H1 (cell line): Measurements from ENCODE around the gene LLPH. TPM values are rescaled to one million over a fixed set of nuclear protein-coding genes. Genes with fewer than 3 reads are reported as not detected.

Experiments used
- CTCF ChIA-PET: fragments of 300-600 bp; sonication (Branson Sonifier 250); formaldehyde crosslinking; loops from one replicate; lab custom pipeline; 2021; ENCODE audit not compliant: partially characterized antibody; lab: Charles Lee
- POLR2A ChIA-PET: fragments of 300-600 bp; sonication (Branson Sonifier 250); formaldehyde crosslinking; loops from one replicate; lab custom pipeline; 2021; ENCODE audit warnings: inconsistent platforms; ENCODE audit not compliant: partially characterized antibody; lab: Charles Lee
- DNase-seq, 2 experiments: peaks; one replicate each; pipeline versions ENCODE4 v3.0.0 to v3.0.0-alpha.2; 2010 to 2022; ENCODE audit warnings: low spot score in 2 of 2, low read depth in 1 of 2, mixed read lengths in 1 of 2
- FAIRE-seq: peaks from 2 replicates; lab custom pipeline; 2011; peaks lifted over from hg19 to GRCh38; lab: Jason Lieb, UNC
- H2AFZ ChIP-seq: 2 replicates; pipeline ENCODE4 v1.8.1; 2012; ENCODE audit warnings: low read length, inconsistent platforms
- H2AK5ac ChIP-seq: 2 replicates; pipeline ENCODE4 v1.6.1; 2013; ENCODE audit warnings: low read depth, low read length
- H2BK120ac ChIP-seq: replicated peaks from 2 replicates; pipeline ENCODE3; 2013; ENCODE audit warnings: low read depth, low read length, inconsistent platforms
- H2BK12ac ChIP-seq: 2 replicates; pipeline ENCODE4 v1.6.1; 2013; ENCODE audit warnings: low read depth, low read length
- H2BK15ac ChIP-seq: 2 replicates; pipeline ENCODE4 v1.6.1; 2013; ENCODE audit warnings: low read length
- H2BK20ac ChIP-seq: 2 replicates; pipeline ENCODE4 v1.6.1; 2013; ENCODE audit warnings: low read length
- H2BK5ac ChIP-seq: 2 replicates; pipeline ENCODE4 v1.6.1; 2013; ENCODE audit warnings: low read depth, low read length
- H3K14ac ChIP-seq: 2 replicates; pipeline ENCODE4 v1.6.1; 2013; ENCODE audit warnings: inconsistent platforms; ENCODE audit not compliant: insufficient read length
- H3K18ac ChIP-seq: 2 replicates; pipeline ENCODE4 v1.6.1; 2013; ENCODE audit warnings: low read length; ENCODE audit errors: extremely low read depth
- H3K23ac ChIP-seq: 2 replicates; pipeline ENCODE4 v1.6.1; 2013; ENCODE audit warnings: inconsistent platforms; ENCODE audit not compliant: insufficient read length
- H3K23me2 ChIP-seq: 2 replicates; pipeline ENCODE4 v1.6.1; 2013; ENCODE audit warnings: low read depth, low read length
- H3K27ac ChIP-seq: 2 replicates; pipeline ENCODE4 v1.6.1; 2011; ENCODE audit warnings: low read depth, low read length, inconsistent platforms
- H3K27me3 ChIP-seq, 4 experiments: replicated peaks in 1 of 4; 1 replicate in 1 of 4; 2 replicates in 3 of 4; pipeline versions ENCODE4 v1.6.1 to v1.8.1; 2011 to 2013; ENCODE audit warnings: low read length in 3 of 4, mild to moderate bottlenecking in 3 of 4, inconsistent platforms in 2 of 4, mixed read lengths in 2 of 4, moderate library complexity in 1 of 4; ENCODE audit not compliant: control insufficient read depth in 3 of 4, insufficient read depth in 3 of 4; ENCODE audit errors: extremely low read depth in 1 of 4
- H3K36me3 ChIP-seq, 4 experiments: 2 replicates each; pipeline versions ENCODE4 v1.6.1 to v1.8.1; 2011 to 2013; ENCODE audit warnings: mild to moderate bottlenecking in 4 of 4, low read length in 3 of 4, moderate library complexity in 2 of 4, control low read depth in 1 of 4, inconsistent platforms in 1 of 4; ENCODE audit not compliant: insufficient read depth in 4 of 4, control insufficient read depth in 2 of 4
- H3K4ac ChIP-seq: replicated peaks from 2 replicates; pipeline ENCODE3; 2013; ENCODE audit warnings: low read length, low read depth, mixed read lengths, inconsistent platforms; ENCODE audit not compliant: insufficient read length
- H3K4me1 ChIP-seq, 4 experiments: replicated peaks in 1 of 4; 1 replicate in 1 of 4; 2 replicates in 3 of 4; pipeline versions ENCODE4 v1.6.1 to v1.8.1; 2011 to 2013; ENCODE audit warnings: low read length in 3 of 4, inconsistent platforms in 2 of 4, mixed read lengths in 1 of 4; ENCODE audit not compliant: insufficient read depth in 4 of 4, control insufficient read depth in 3 of 4
- H3K4me2 ChIP-seq, 2 experiments: 2 replicates each; pipeline versions ENCODE4 v1.6.1 to v1.8.1; 2011 to 2013; ENCODE audit warnings: low read depth in 2 of 2, low read length in 2 of 2, control low read depth in 1 of 2, inconsistent platforms in 1 of 2, mild to moderate bottlenecking in 1 of 2; ENCODE audit not compliant: insufficient read depth in 1 of 2
- H3K4me3 ChIP-seq, 4 experiments: fragments of 200-600, 300-600 bp in 1 of 4; sonication (generic), shearing (Covaris generic), sonication (Bioruptor Twin) in 1 of 4; 2 replicates each; pipeline versions ENCODE4 v1.5.1 to v1.8.1; 2011 to 2016; ENCODE audit warnings: low read length in 4 of 4, low read depth in 3 of 4, control low read depth in 2 of 4, inconsistent platforms in 2 of 4, mild to moderate bottlenecking in 2 of 4, mixed read lengths in 1 of 4, moderate library complexity in 1 of 4; ENCODE audit not compliant: insufficient read depth in 2 of 4; ENCODE audit errors: extremely low read depth in 1 of 4
- H3K56ac ChIP-seq: replicated peaks from 2 replicates; pipeline ENCODE3; 2013; ENCODE audit warnings: low read depth, mild to moderate bottlenecking, mixed read lengths, low read length, inconsistent platforms; ENCODE audit not compliant: insufficient read length
- H3K79me1 ChIP-seq: 2 replicates; pipeline ENCODE4 v1.6.1; 2013; ENCODE audit warnings: low read depth, low read length, control low read depth
- H3K79me2 ChIP-seq, 2 experiments: 2 replicates each; pipeline versions ENCODE4 v1.6.1 to v1.8.1; 2012 to 2013; ENCODE audit warnings: low read length in 2 of 2, mild to moderate bottlenecking in 2 of 2, inconsistent platforms in 1 of 2; ENCODE audit not compliant: insufficient read depth in 2 of 2, control insufficient read depth in 1 of 2
- H3K9ac ChIP-seq, 4 experiments: replicated peaks in 1 of 4; 1 replicate in 1 of 4; 2 replicates in 3 of 4; pipeline versions ENCODE4 v1.6.1 to v1.8.1; 2011 to 2013; ENCODE audit warnings: low read depth in 3 of 4, low read length in 3 of 4, control low read depth in 2 of 4, mild to moderate bottlenecking in 2 of 4, moderate library complexity in 2 of 4, inconsistent platforms in 1 of 4; ENCODE audit errors: extremely low read depth in 1 of 4
- H3K9me3 ChIP-seq, 2 experiments: 2 replicates each; pipeline versions ENCODE4 v1.6.1 to v1.8.1; 2012 to 2013; ENCODE audit warnings: mild to moderate bottlenecking in 2 of 2, moderate library complexity in 2 of 2, control low read depth in 1 of 2, inconsistent platforms in 1 of 2, low read depth in 1 of 2, low read length in 1 of 2, mixed read lengths in 1 of 2; ENCODE audit not compliant: insufficient read depth in 2 of 2
- H4K20me1 ChIP-seq, 2 experiments: replicated peaks in 1 of 2; 2 replicates each; pipeline versions ENCODE3 to v1.8.1; 2011 to 2013; ENCODE audit warnings: inconsistent platforms in 2 of 2, low read length in 2 of 2, mild to moderate bottlenecking in 1 of 2; ENCODE audit not compliant: insufficient read depth in 2 of 2, control insufficient read depth in 1 of 2
- H4K5ac ChIP-seq: 2 replicates; pipeline ENCODE4 v1.6.1; 2013; ENCODE audit warnings: low read length, low read depth, mixed read lengths, inconsistent platforms; ENCODE audit not compliant: insufficient read length
- H4K8ac ChIP-seq: 2 replicates; pipeline ENCODE4 v1.8.0; 2013; ENCODE audit warnings: mild to moderate bottlenecking, moderate library complexity, low read length, inconsistent platforms; ENCODE audit not compliant: insufficient read depth; ENCODE audit errors: extremely low read depth
- H4K91ac ChIP-seq: replicated peaks from 2 replicates; pipeline ENCODE3; 2013; ENCODE audit warnings: low read length, mixed read lengths, inconsistent platforms; ENCODE audit not compliant: insufficient read length
- CREB1 ChIP-seq: IDR thresholded peaks from 2 replicates; pipeline ENCODE4 v1.6.1; 2012; ENCODE audit warnings: inconsistent platforms
- GABPA ChIP-seq: IDR thresholded peaks from 2 replicates; pipeline ENCODE4 v1.6.1; 2011; ENCODE audit warnings: mild to moderate bottlenecking, low read length, moderate library complexity, borderline replicate concordance; ENCODE audit not compliant: insufficient read depth
- KDM5A ChIP-seq: fragments of 200-600 bp; IDR thresholded peaks from 2 replicates; pipeline ENCODE4 v1.7.1; 2012; ENCODE audit warnings: mild to moderate bottlenecking, low read length, inconsistent platforms, mixed read lengths
- MAFK ChIP-seq: IDR thresholded peaks from 2 replicates; pipeline ENCODE4 v1.6.1; 2012; ENCODE audit warnings: low read depth, mild to moderate bottlenecking, improper control_type of control experiment, low read length
- NANOG ChIP-seq: IDR thresholded peaks from 2 replicates; pipeline ENCODE4 v1.6.1; 2011; ENCODE audit warnings: low read length, low read depth, mild to moderate bottlenecking, inconsistent platforms; ENCODE audit not compliant: insufficient read depth, poor library complexity, severe bottlenecking
- PHF8 ChIP-seq: fragments of 200-600 bp; sonication (generic); conservative IDR thresholded peaks from 2 replicates; pipeline ENCODE4 v1.7.1; 2012; ENCODE audit warnings: low read depth, mild to moderate bottlenecking, inconsistent platforms, low read length, moderate library complexity
- RAD21 ChIP-seq, 2 experiments: IDR thresholded peaks in 1 of 2; conservative IDR thresholded peaks in 1 of 2; 2 replicates each; pipeline ENCODE4 v1.6.1; 2011; ENCODE audit warnings: low read depth in 2 of 2, low read length in 2 of 2, improper control_type of control experiment in 1 of 2, inconsistent platforms in 1 of 2, mild to moderate bottlenecking in 1 of 2, moderate library complexity in 1 of 2
- RBBP5 ChIP-seq: IDR thresholded peaks from 2 replicates; pipeline ENCODE4 v1.7.1; 2012; ENCODE audit warnings: low read depth, mild to moderate bottlenecking, inconsistent platforms, low read length, moderate library complexity, borderline replicate concordance
- SIN3A ChIP-seq, 2 experiments: IDR thresholded peaks in 1 of 2; conservative IDR thresholded peaks in 1 of 2; 2 replicates each; pipeline ENCODE4 v1.6.1; 2011 to 2012; ENCODE audit warnings: low read length in 2 of 2, improper control_type of control experiment in 1 of 2, low read depth in 1 of 2, mild to moderate bottlenecking in 1 of 2
- TAF1 ChIP-seq: IDR thresholded peaks from 2 replicates; pipeline ENCODE4 v1.6.1; 2011; ENCODE audit warnings: mild to moderate bottlenecking, low read depth, low read length
- WGBS, 2 experiments: shearing (Covaris generic) in 1 of 2; methylation state at CpG; one replicate each; pipeline versions ENCODE4 v1.1.6 to v1.1.7; 2013 to 2015; ENCODE audit warnings: low lambda C conversion rate in 2 of 2, mixed read lengths in 2 of 2, inconsistent platforms in 1 of 2, low coverage in 1 of 2, missing lambda C conversion rate in 1 of 2; ENCODE audit not compliant: insufficient replicate concordance in 2 of 2, insufficient coverage in 1 of 2, insufficient read length in 1 of 2; ENCODE audit errors: extremely low coverage in 1 of 2, missing lambda C conversion rate in 1 of 2; 5-methylcytosine and 5-hydroxymethylcytosine counted together
- polyA plus RNA-seq, 7 experiments: library from polyadenylated mRNA; depleted of rRNA in 3 of 7; stranded (reverse) in 5 of 7; unstranded in 2 of 7; fragments of >200 nt in 5 of 7; fragments of 200-250 nt in 2 of 7; gene quantifications; 1 replicate in 5 of 7; 2 replicates in 1 of 7; 4 replicates in 1 of 7; pipeline versions ENCODE4 v1.2.1 to v1.2.3, GENCODE V29; 2011 to 2013; ENCODE audit warnings: missing spikeins in 2 of 7, mixed read lengths in 2 of 7
- total RNA-seq: library from RNA; stranded (reverse); fragmentation: NEBNext Ultra II Directional; extraction: Animal tissue kit (Norgen Biotek cat#: 25700); gene quantifications from 2 replicates; pipeline ENCODE4 v1.2.1, GENCODE V29; 2021
- TF ChIP-seq, protein P1 (sequence below): IDR thresholded peaks from 2 replicates; pipeline ENCODE4 v1.6.1; 2012; ENCODE audit warnings: inconsistent platforms

LLPH gene
- total and polyA plus RNA-seq, 2 of the 8 experiments (the other 6 are each of a cell fraction or from before 2014, with no cell fraction given): 2.3 to 31.3 TPM

DNA sequence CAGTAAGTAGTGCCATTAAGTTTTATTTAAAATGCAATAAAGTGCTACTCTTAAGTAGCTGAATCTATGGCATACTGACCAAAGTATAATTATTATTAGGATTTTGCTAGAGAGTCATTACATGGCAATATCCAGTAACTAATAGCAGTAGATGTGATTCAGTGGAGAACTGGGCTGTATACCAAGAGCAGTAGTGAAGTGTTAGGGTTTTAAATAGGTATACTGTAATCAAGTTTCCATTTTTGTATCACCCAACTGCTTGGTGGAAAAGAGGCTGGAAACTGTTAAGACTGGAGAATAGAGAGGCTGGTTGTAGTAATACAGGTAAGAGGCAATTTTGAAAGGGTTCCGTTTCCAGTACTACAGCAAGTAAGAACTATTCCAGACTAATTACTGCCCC, 13.3 kb upstream of the LLPH start:
- Histone ChIP-seq H2AK5ac (no peak overlapping the region), H3K4me1 (no peaks in the 10 kb centered on the region), H3K27me3 (no peaks in the 10 kb centered on the region), H3K56ac (no peak overlapping the region), H3K9ac (no peak overlapping the region), H3K23me2 (no peaks in the 10 kb centered on the region), H3K14ac (no peak overlapping the region), H4K8ac (no peak overlapping the region), H3K79me1 (no peaks in the 10 kb centered on the region), H2BK15ac (no peak overlapping the region), H3K36me3 (peaks cover 0 to 9% (median 6%) of the 10 kb centered on the region in 4 experiments; a peak in 4 of 8 replicates), H2BK20ac (no peak overlapping the region), H2BK5ac (no peak overlapping the region), H3K4me2 (no peak overlapping the region), H3K4ac (no peak overlapping the region), H3K23ac (no peak overlapping the region), H3K4me3 (no peak overlapping the region), H3K18ac (no peak overlapping the region), H4K5ac (no peak overlapping the region), H2BK120ac (no peak overlapping the region), H3K79me2 (no peaks in the 10 kb centered on the region), H4K20me1 (no peaks in the 10 kb centered on the region), H4K91ac (no peak overlapping the region), H2BK12ac (no peak overlapping the region), H3K27ac (no peak overlapping the region), H2AFZ (no peak overlapping the region), H3K9me3 (peaks cover 10 to 12% of the 10 kb centered on the region in 2 experiments; a peak in 3 of 4 replicates)
- POLR2A ChIA-PET: interaction anchor here (1.5 kb wide), 1 partner anchor 25 kb away, joined by 7 read pairs; the partner anchor contains the start of gene TMBIM4
- CTCF ChIA-PET: interaction anchor here (0.6 to 1.8 kb wide), 3 partner anchors 159 to 265 kb away, joined by 3 to 5 read pairs (median 5); no protein-coding TSS in a partner anchor
- FAIRE-seq (no peak), DNase-seq (no peak)
- WGBS, 2 experiments: 76% methylated on average over 1 of the region's 1 CpG; no CpG with 5 or more reads in 1 of the 2 experiments
- TF ChIP-seq PHF8 (no peak), SIN3A (conservative IDR thresholded peaks at IDR 0.05 in 1 of 2, IDR thresholded peaks at IDR 0.05 in 1 of 2; ENCODE audit: low read depth in 1 of 2, low read length in 2 of 2) (no peak), TAF1 (no peak), GABPA (no peak), RAD21 (IDR thresholded peaks at IDR 0.05 in 1 of 2, conservative IDR thresholded peaks at IDR 0.05 in 1 of 2; ENCODE audit: low read depth in 2 of 2, low read length in 2 of 2) (no peak), MAFK (no peak), CREB1 (no peak), KDM5A (no peak), NANOG (no peak), RBBP5 (no peak)
- TF ChIP-seq, protein P1, sequence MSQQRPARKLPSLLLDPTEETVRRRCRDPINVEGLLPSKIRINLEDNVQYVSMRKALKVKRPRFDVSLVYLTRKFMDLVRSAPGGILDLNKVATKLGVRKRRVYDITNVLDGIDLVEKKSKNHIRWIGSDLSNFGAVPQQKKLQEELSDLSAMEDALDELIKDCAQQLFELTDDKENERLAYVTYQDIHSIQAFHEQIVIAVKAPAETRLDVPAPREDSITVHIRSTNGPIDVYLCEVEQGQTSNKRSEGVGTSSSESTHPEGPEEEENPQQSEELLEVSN: no peak
